ENCODE results near the gene CNOT6L. TPM values are rescaled to one million over a fixed set of nuclear protein-coding genes. Genes with fewer than 3 reads are reported as not detected.

The CNOT6L gene
- polyA plus RNA-seq, 1 donor from 2014 or later, result 14.4 TPM

DNA sequence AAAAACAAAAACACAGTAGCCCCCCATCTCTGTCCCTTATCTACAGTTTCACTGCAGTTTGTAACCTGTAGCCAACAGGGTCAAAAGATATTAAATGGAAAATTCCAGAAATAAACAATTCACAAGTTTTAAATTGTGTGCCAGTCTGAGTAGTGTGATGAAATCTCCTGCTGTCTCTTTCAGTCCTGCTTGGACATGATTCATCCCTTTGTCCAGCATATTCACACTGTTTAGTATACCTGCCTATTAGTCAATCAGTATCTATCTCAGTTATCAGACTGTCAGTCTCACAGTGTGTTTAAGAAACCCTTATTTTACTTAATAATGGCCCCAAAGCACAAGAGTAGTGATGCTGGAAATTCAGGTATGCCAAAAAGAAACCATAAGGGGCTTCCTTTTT is 21.9 kb downstream of the CNOT6L start (continued):
- TF ChIP-seq, protein P1, sequence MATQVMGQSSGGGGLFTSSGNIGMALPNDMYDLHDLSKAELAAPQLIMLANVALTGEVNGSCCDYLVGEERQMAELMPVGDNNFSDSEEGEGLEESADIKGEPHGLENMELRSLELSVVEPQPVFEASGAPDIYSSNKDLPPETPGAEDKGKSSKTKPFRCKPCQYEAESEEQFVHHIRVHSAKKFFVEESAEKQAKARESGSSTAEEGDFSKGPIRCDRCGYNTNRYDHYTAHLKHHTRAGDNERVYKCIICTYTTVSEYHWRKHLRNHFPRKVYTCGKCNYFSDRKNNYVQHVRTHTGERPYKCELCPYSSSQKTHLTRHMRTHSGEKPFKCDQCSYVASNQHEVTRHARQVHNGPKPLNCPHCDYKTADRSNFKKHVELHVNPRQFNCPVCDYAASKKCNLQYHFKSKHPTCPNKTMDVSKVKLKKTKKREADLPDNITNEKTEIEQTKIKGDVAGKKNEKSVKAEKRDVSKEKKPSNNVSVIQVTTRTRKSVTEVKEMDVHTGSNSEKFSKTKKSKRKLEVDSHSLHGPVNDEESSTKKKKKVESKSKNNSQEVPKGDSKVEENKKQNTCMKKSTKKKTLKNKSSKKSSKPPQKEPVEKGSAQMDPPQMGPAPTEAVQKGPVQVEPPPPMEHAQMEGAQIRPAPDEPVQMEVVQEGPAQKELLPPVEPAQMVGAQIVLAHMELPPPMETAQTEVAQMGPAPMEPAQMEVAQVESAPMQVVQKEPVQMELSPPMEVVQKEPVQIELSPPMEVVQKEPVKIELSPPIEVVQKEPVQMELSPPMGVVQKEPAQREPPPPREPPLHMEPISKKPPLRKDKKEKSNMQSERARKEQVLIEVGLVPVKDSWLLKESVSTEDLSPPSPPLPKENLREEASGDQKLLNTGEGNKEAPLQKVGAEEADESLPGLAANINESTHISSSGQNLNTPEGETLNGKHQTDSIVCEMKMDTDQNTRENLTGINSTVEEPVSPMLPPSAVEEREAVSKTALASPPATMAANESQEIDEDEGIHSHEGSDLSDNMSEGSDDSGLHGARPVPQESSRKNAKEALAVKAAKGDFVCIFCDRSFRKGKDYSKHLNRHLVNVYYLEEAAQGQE (IDR thresholded peaks at IDR 0.05; ENCODE audit: borderline replicate concordance), result no peak

DNA sequence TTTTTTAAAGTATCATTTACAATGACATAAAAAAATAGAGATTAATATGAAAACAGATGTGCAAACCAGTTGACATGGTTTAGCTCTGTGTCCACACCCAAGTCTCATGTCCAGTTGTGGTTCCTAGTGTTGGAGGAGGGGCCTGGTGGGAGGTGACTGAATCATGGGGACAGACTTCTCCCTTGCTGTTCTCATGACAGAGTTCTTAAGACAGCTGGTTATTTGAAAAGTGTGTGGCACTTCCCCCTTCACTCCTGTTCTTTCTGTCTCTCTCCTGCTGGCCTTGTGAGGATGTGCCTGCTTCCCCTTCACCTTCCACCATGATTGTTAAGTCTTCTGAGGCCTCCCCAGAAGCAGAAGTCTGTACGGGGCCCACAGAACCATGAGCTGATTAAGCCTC is 23.8 kb downstream of the CNOT6L start:
- Histone ChIP-seq H3K4me2 (ENCODE audit: low read length) (no peak overlapping the region), H3K4me3 (ENCODE audit: low read length) (no peak overlapping the region), H3K9ac (ENCODE audit: low read length) (no peak overlapping the region), H3K27me3 (ENCODE audit: insufficient read depth, low read depth, low read length) (no peaks in the 10 kb centered on the region), H3K9me3 (ENCODE audit: low read length) (no peaks in the 10 kb centered on the region), H3K9me2 (ENCODE audit: insufficient read depth, low read length) (no peaks in the 10 kb centered on the region), H3F3A (ENCODE audit: insufficient read depth, low read length, poor library complexity, severe bottlenecking) (no peaks in the 10 kb centered on the region), H3K36me3 (ENCODE audit: insufficient read depth, low read length) (no peaks in the 10 kb centered on the region), H2AFZ (ENCODE audit: low read depth, low read length) (no peak overlapping the region), H4K20me1 (ENCODE audit: insufficient read depth) (no peaks in the 10 kb centered on the region), H3K79me2 (replicated peaks; ENCODE audit: insufficient read depth, low read length) (peaks cover 70% of the 10 kb centered on the region), H3K27ac (ENCODE audit: low read length) (no peak overlapping the region)
- TF ChIP-seq, protein P2, sequence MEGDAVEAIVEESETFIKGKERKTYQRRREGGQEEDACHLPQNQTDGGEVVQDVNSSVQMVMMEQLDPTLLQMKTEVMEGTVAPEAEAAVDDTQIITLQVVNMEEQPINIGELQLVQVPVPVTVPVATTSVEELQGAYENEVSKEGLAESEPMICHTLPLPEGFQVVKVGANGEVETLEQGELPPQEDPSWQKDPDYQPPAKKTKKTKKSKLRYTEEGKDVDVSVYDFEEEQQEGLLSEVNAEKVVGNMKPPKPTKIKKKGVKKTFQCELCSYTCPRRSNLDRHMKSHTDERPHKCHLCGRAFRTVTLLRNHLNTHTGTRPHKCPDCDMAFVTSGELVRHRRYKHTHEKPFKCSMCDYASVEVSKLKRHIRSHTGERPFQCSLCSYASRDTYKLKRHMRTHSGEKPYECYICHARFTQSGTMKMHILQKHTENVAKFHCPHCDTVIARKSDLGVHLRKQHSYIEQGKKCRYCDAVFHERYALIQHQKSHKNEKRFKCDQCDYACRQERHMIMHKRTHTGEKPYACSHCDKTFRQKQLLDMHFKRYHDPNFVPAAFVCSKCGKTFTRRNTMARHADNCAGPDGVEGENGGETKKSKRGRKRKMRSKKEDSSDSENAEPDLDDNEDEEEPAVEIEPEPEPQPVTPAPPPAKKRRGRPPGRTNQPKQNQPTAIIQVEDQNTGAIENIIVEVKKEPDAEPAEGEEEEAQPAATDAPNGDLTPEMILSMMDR (IDR thresholded peaks at IDR 0.05; ENCODE audit: poor library complexity, severe bottlenecking), result no peak
- TF ChIP-seq EP300 (conservative IDR thresholded peaks at IDR 0.05; ENCODE audit: poor library complexity, severe bottlenecking) (no peak), TAF1 (IDR thresholded peaks at IDR 0.05; ENCODE audit: low read depth) (no peak), SMC3 (conservative IDR thresholded peaks at IDR 0.05; ENCODE audit: poor library complexity) (no peak)

DNA sequence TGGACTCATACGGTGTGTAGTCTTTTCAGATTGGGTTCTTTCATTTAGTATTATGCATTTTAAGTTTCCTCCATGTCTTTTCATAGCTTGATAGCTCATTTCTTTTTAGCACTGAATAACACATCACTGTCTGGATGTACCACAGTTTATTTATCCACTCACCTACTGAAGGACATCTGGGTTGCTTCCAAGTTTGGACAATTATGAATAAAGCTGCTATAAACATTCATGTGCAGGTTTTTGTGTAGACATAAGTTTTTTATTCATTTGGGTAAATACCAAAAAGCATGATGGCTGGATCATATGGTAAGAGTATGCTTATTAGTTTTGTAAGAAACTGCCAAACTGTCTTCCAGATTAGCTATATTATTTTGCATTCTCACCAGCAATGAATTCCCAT is 29.0 kb downstream of the CNOT6L start:
- Histone ChIP-seq H3K27me3 (ENCODE audit: insufficient read depth, low read depth, low read length) (no peaks in the 10 kb centered on the region), H3K9ac (ENCODE audit: low read length) (no peak overlapping the region), H3K27ac (ENCODE audit: low read length) (no peak overlapping the region), H4K20me1 (ENCODE audit: insufficient read depth) (no peaks in the 10 kb centered on the region), H3K9me2 (ENCODE audit: insufficient read depth, low read length) (no peaks in the 10 kb centered on the region), H3K9me3 (ENCODE audit: low read length) (no peaks in the 10 kb centered on the region), H3K36me3 (ENCODE audit: insufficient read depth, low read length) (no peaks in the 10 kb centered on the region), H3K4me3 (ENCODE audit: low read length) (no peak overlapping the region), H2AFZ (ENCODE audit: low read depth, low read length) (no peak overlapping the region), H3K4me2 (ENCODE audit: low read length) (no peak overlapping the region), H3K79me2 (replicated peaks; ENCODE audit: insufficient read depth, low read length) (peaks cover 48% of the 10 kb centered on the region), H3F3A (ENCODE audit: insufficient read depth, low read length, poor library complexity, severe bottlenecking) (no peaks in the 10 kb centered on the region)
- TF ChIP-seq SMC3 (conservative IDR thresholded peaks at IDR 0.05; ENCODE audit: poor library complexity), result no peak
- TF ChIP-seq EZH2 (IDR thresholded peaks at IDR 0.05; ENCODE audit: borderline replicate concordance, insufficient read depth, low read length, poor library complexity, severe bottlenecking), result no peak
- TF ChIP-seq EP300 (conservative IDR thresholded peaks at IDR 0.05; ENCODE audit: poor library complexity, severe bottlenecking), result no peak
- TF ChIP-seq, protein P2 (IDR thresholded peaks at IDR 0.05; ENCODE audit: poor library complexity, severe bottlenecking), result no peak
- no peak for TF ChIP-seq RAD21 (conservative IDR thresholded peaks at IDR 0.05)
- TF ChIP-seq TAF1 (IDR thresholded peaks at IDR 0.05; ENCODE audit: low read depth), result no peak
- TF ChIP-seq, protein P1 (IDR thresholded peaks at IDR 0.05; ENCODE audit: borderline replicate concordance), result no peak
- no peak for TF ChIP-seq MXI1 (conservative IDR thresholded peaks at IDR 0.05; ENCODE audit: poor library complexity, severe bottlenecking)
- TF ChIP-seq POLR2AphosphoS5 (IDR thresholded peaks at IDR 0.05), result no peak

All from neural cell (in vitro differentiated cells).